A673 (cell line): ENCODE measurements around the gene TRPC4AP. TPM values are rescaled to one million over a fixed set of nuclear protein-coding genes. Genes with fewer than 3 reads are reported as not detected.
A peak's percentile ranks its signal among the peaks of the same experiment; 100 is the strongest.

Experiments used
- BruUV-seq: library from RNA; stranded (reverse); fragments of 400-500 nt; replicated peaks from 2 replicates; lab custom pipeline; 2021; lab: Mats Ljungman, UMichigan
- CTCF ChIA-PET: fragments of 300-600 bp; sonication (Branson Sonifier 250); formaldehyde crosslinking; loops from one replicate; lab custom pipeline; 2022; ENCODE audit warnings: antibody characterized with exemption; lab: Charles Lee
- POLR2A ChIA-PET: fragments of 300-600 bp; sonication (Branson Sonifier 250); formaldehyde crosslinking; loops from one replicate; lab custom pipeline; 2022; ENCODE audit warnings: antibody characterized with exemption; ENCODE audit not compliant: low non-redundant PET; lab: Charles Lee
- DNase-seq: peaks from one replicate; pipeline ENCODE4 v3.0.0-alpha.2; 2015; ENCODE audit warnings: low spot score
- H3K27ac ChIP-seq: fragments of 200-600 bp; sonication (generic); 2 replicates; pipeline ENCODE4 v1.5.1; 2016; ENCODE audit warnings: mixed run types, low read depth, mild to moderate bottlenecking, mixed read lengths, antibody characterized with exemption, low read length; ENCODE audit not compliant: poor library complexity, severe bottlenecking
- H3K27me3 ChIP-seq: fragments of 200-600 bp; sonication (generic); replicated peaks from 2 replicates; pipeline ENCODE4 v1.6.1; 2017; ENCODE audit warnings: mixed run types, low read depth, mild to moderate bottlenecking, mixed read lengths, antibody characterized with exemption, low read length; ENCODE audit not compliant: insufficient read depth, poor library complexity
- H3K36me3 ChIP-seq: fragments of 200-600 bp; sonication (generic); 2 replicates; pipeline ENCODE4 v1.6.1; 2016; ENCODE audit warnings: mixed run types, mild to moderate bottlenecking, mixed read lengths, antibody characterized with exemption, low read length; ENCODE audit not compliant: insufficient read depth, poor library complexity, severe bottlenecking
- H3K4me1 ChIP-seq: fragments of 200-600 bp; sonication (generic); 2 replicates; pipeline ENCODE4 v1.6.1; 2017; ENCODE audit warnings: mixed run types, mild to moderate bottlenecking, mixed read lengths, antibody characterized with exemption, low read length; ENCODE audit not compliant: insufficient read depth, poor library complexity, severe bottlenecking
- H3K4me3 ChIP-seq: fragments of 200-600 bp; sonication (generic); 2 replicates; pipeline ENCODE4 v1.5.1; 2016; ENCODE audit warnings: low read depth, mixed run types, mild to moderate bottlenecking, mixed read lengths, low read length; ENCODE audit not compliant: poor library complexity, severe bottlenecking
- H3K9me3 ChIP-seq: fragments of 200-600 bp; sonication (generic); 2 replicates; pipeline ENCODE4 v1.6.1; 2016; ENCODE audit warnings: mixed run types, low read depth, mild to moderate bottlenecking, mixed read lengths, antibody characterized with exemption, low read length; ENCODE audit not compliant: poor library complexity, severe bottlenecking
- CTCF ChIP-seq: fragments of 300-800, 200-600 bp; sonication (generic); conservative IDR thresholded peaks from 2 replicates; pipeline ENCODE4 v1.5.1; 2017; ENCODE audit warnings: low read depth, mild to moderate bottlenecking, antibody characterized with exemption, low read length, moderate library complexity, mixed read lengths
- EZH2 ChIP-seq: fragments of 200-600 bp; sonication (generic); IDR thresholded peaks from 2 replicates; pipeline ENCODE4 v1.6.1; 2017; ENCODE audit warnings: borderline replicate concordance, low read depth, mild to moderate bottlenecking, mixed read lengths, antibody characterized with exemption, low read length; ENCODE audit not compliant: poor library complexity, severe bottlenecking
- intact Hi-C: fragments of 100-400 bp; cut with micrococcal nuclease; formaldehyde crosslinking; loops from one replicate; pipeline ENCODE4 v1.10.0; 2022; ENCODE audit not compliant: unreplicated experiment
- total RNA-seq: library from RNA; stranded (reverse); gene quantifications from 2 replicates; pipeline ENCODE4 v1.2.3, GENCODE V29; 2021

The TRPC4AP gene
- total RNA-seq, 1 experiment from 2014 or later = 34.6 TPM

GRCh38 chr20:35101620-35102019 is 9.0 kb upstream of the TRPC4AP start:
- TF ChIP-seq CTCF (no peak), EZH2 (no peak)
- intact Hi-C loops = no loop called here
- Histone ChIP-seq H3K36me3 (no peaks in the 10 kb centered on the region), H3K4me1 (no peaks in the 10 kb centered on the region), H3K27ac (no peak overlapping the region), H3K4me3 (no peak overlapping the region), H3K27me3 (peaks cover 3% of the 10 kb centered on the region), H3K9me3 (no peaks in the 10 kb centered on the region)
- no TSS peak for BruUV-seq
- no peak for DNase-seq
- ChIA-PET CTCF (no interaction called here), POLR2A (no interaction called here)

GRCh38 chr20:35093267-35093884 is 769 bp upstream of the TRPC4AP start:
- CTCF ChIA-PET = interaction anchor here (0.5 kb wide), 1 partner anchor 72 kb away, joined by 4 read pairs; no protein-coding TSS in a partner anchor
- DNase-seq = peak; percentile 75
- Histone ChIP-seq H3K9me3 (no peaks in the 10 kb centered on the region), H3K4me1 (peaks cover 21% of the 10 kb centered on the region), H3K27ac (peak overlapping the region; percentile 87), H3K4me3 (peak overlapping the region; percentile 94), H3K27me3 (no peaks in the 10 kb centered on the region), H3K36me3 (no peaks in the 10 kb centered on the region)
- BruUV-seq = no TSS peak
- POLR2A ChIA-PET = interaction anchor here (0.7 kb wide), 1 partner anchor 24 kb away, joined by 3 read pairs; no protein-coding TSS in a partner anchor
- TF ChIP-seq CTCF = no peak
- no peak for TF ChIP-seq EZH2
- intact Hi-C loops = loop anchor here (10.0 kb wide), 1 partner anchor 219 kb away; the partner anchor contains the start of genes ACSS2 and GGT7

- POLR2A ChIA-PET = no interaction called here
- H3K9me3 ChIP-seq = no peaks in the 10 kb centered on the region
- no peaks in the 10 kb centered on the region for H3K36me3 ChIP-seq
- H3K4me3 ChIP-seq = peak overlapping the region; percentile 94
- CTCF ChIA-PET = interaction anchor here (0.5 to 0.8 kb wide), 2 partner anchors 129 to 257 kb away, joined by 3 to 4 read pairs; no protein-coding TSS in a partner anchor
- intact Hi-C loops = loop anchor here (10.0 kb wide), 1 partner anchor 217 kb away; the partner anchor contains the start of genes ACSS2 and GGT7
- H3K27ac ChIP-seq = peak overlapping the region; percentile 87
- no peaks in the 10 kb centered on the region for H3K27me3 ChIP-seq
- H3K4me1 ChIP-seq = peaks cover 31% of the 10 kb centered on the region
- BruUV-seq = TSS peak; percentile 69
- DNase-seq = peak; percentile 13
- no peak for TF ChIP-seq EZH2
- no peak for TF ChIP-seq CTCF
These were observed 637 bp downstream of the TRPC4AP start for GRCh38 chr20:35091816-35092523.
